ENCODE data around the gene ICAM5.

The ICAM5 gene

GRCh38 chr19:10299545-10300458 is 10.1 kb downstream of the ICAM5 start:
- peaks cover 21% of the 10 kb centered on the region for H3K27me3 ChIP-seq (ENCODE audit: control insufficient read depth, insufficient read depth, low read length)
- H3K9ac ChIP-seq (ENCODE audit: low read depth, low read length), result no peak overlapping the region
- H3K36me3 ChIP-seq (ENCODE audit: control insufficient read depth, insufficient read depth, low read length), result no peaks in the 10 kb centered on the region
- H3K4me1 ChIP-seq (ENCODE audit: control insufficient read depth, insufficient read depth, low read length), result no peaks in the 10 kb centered on the region
- H3K9me3 ChIP-seq (ENCODE audit: control insufficient read depth, insufficient read depth, low read length), result no peaks in the 10 kb centered on the region
- no peak overlapping the region for H3K4me3 ChIP-seq (ENCODE audit: low read depth, low read length)

GRCh38 chr19:10305139-10305806 is 15.5 kb downstream of the ICAM5 start:
- Histone ChIP-seq H3K9ac (ENCODE audit: low read depth, low read length) (no peak overlapping the region), H3K4me3 (ENCODE audit: low read depth, low read length) (no peak overlapping the region)

GRCh38 chr19:10306327-10306726 is 16.6 kb downstream of the ICAM5 start:
- Histone ChIP-seq H3K9ac (ENCODE audit: low read depth, low read length) (no peak overlapping the region), H3K36me3 (ENCODE audit: control insufficient read depth, insufficient read depth, low read length) (peaks cover 6% of the 10 kb centered on the region), H3K27me3 (ENCODE audit: control insufficient read depth, insufficient read depth, low read length) (no peaks in the 10 kb centered on the region), H3K4me1 (ENCODE audit: control insufficient read depth, insufficient read depth, low read length) (no peaks in the 10 kb centered on the region), H3K4me3 (ENCODE audit: low read depth, low read length) (no peak overlapping the region), H3K9me3 (ENCODE audit: control insufficient read depth, insufficient read depth, low read length) (no peaks in the 10 kb centered on the region)

More at GRCh38 chr19:10305139-10305806, 15.5 kb downstream of the ICAM5 start:
- Histone ChIP-seq H3K27me3 (ENCODE audit: control insufficient read depth, insufficient read depth, low read length) (no peaks in the 10 kb centered on the region), H3K4me1 (ENCODE audit: control insufficient read depth, insufficient read depth, low read length) (no peaks in the 10 kb centered on the region), H3K9me3 (ENCODE audit: control insufficient read depth, insufficient read depth, low read length) (no peaks in the 10 kb centered on the region), H3K36me3 (ENCODE audit: control insufficient read depth, insufficient read depth, low read length) (peaks cover 6% of the 10 kb centered on the region)

GRCh38 chr19:10309423-10309822 is 19.7 kb downstream of the ICAM5 start, which contains the start of gene ZGLP1:
ZGLP1 (minus strand) TSS chr19:10309815.
- Histone ChIP-seq H3K4me1 (ENCODE audit: control insufficient read depth, insufficient read depth, low read length) (no peaks in the 10 kb centered on the region), H3K36me3 (ENCODE audit: control insufficient read depth, insufficient read depth, low read length) (peaks cover 9% of the 10 kb centered on the region), H3K4me3 (ENCODE audit: low read depth, low read length) (no peak within 1 kb of the TSS), H3K27me3 (ENCODE audit: control insufficient read depth, insufficient read depth, low read length) (no peaks in the 10 kb centered on the region), H3K9ac (ENCODE audit: low read depth, low read length) (no peak within 1 kb of the TSS), H3K9me3 (ENCODE audit: control insufficient read depth, insufficient read depth, low read length) (no peaks in the 10 kb centered on the region)

GRCh38 chr19:10315335-10316214 is 25.8 kb downstream of the ICAM5 start, which contains the start of gene FDX2:
FDX2 (minus strand) TSS chr19:10316015; CDS start chr19:10315996, 19 bp downstream.
- H3K9me3 ChIP-seq (ENCODE audit: control insufficient read depth, insufficient read depth, low read length), result no peaks in the 10 kb centered on the region
- no peaks in the 10 kb centered on the region for H3K27me3 ChIP-seq (ENCODE audit: control insufficient read depth, insufficient read depth, low read length)
- no peaks in the 10 kb centered on the region for H3K4me1 ChIP-seq (ENCODE audit: control insufficient read depth, insufficient read depth, low read length)
- H3K9ac ChIP-seq (ENCODE audit: low read depth, low read length), result peak within 1 kb of the TSS; percentile 56
- peaks cover 26% of the 10 kb centered on the region for H3K36me3 ChIP-seq (ENCODE audit: control insufficient read depth, insufficient read depth, low read length)
- peak within 1 kb of the TSS; percentile 98 for H3K4me3 ChIP-seq (ENCODE audit: low read depth, low read length)

- Histone ChIP-seq H3K9ac (ENCODE audit: low read depth, low read length) (no peak overlapping the region), H3K9me3 (ENCODE audit: control insufficient read depth, insufficient read depth, low read length) (no peaks in the 10 kb centered on the region), H3K36me3 (ENCODE audit: control insufficient read depth, insufficient read depth, low read length) (peaks cover 33% of the 10 kb centered on the region), H3K4me3 (ENCODE audit: low read depth, low read length) (peak overlapping the region; percentile 98), H3K27me3 (ENCODE audit: control insufficient read depth, insufficient read depth, low read length) (no peaks in the 10 kb centered on the region), H3K4me1 (ENCODE audit: control insufficient read depth, insufficient read depth, low read length) (no peaks in the 10 kb centered on the region)
Measured at GRCh38 chr19:10316229-10317044, 26.7 kb downstream of the ICAM5 start.

GRCh38 chr19:10317045-10317856 is 27.5 kb downstream of the ICAM5 start:
- no peak overlapping the region for H3K4me3 ChIP-seq (ENCODE audit: low read depth, low read length)
- H3K4me1 ChIP-seq (ENCODE audit: control insufficient read depth, insufficient read depth, low read length), result no peaks in the 10 kb centered on the region
- no peak overlapping the region for H3K9ac ChIP-seq (ENCODE audit: low read depth, low read length)
- H3K9me3 ChIP-seq (ENCODE audit: control insufficient read depth, insufficient read depth, low read length), result no peaks in the 10 kb centered on the region
- H3K27me3 ChIP-seq (ENCODE audit: control insufficient read depth, insufficient read depth, low read length), result no peaks in the 10 kb centered on the region
- H3K36me3 ChIP-seq (ENCODE audit: control insufficient read depth, insufficient read depth, low read length), result peaks cover 41% of the 10 kb centered on the region

- Histone ChIP-seq H3K4me1 (ENCODE audit: control insufficient read depth, insufficient read depth, low read length) (no peaks in the 10 kb centered on the region), H3K4me3 (ENCODE audit: low read depth, low read length) (no peak overlapping the region), H3K27me3 (ENCODE audit: control insufficient read depth, insufficient read depth, low read length) (no peaks in the 10 kb centered on the region), H3K9me3 (ENCODE audit: control insufficient read depth, insufficient read depth, low read length) (no peaks in the 10 kb centered on the region), H3K9ac (ENCODE audit: low read depth, low read length) (no peak overlapping the region), H3K36me3 (ENCODE audit: control insufficient read depth, insufficient read depth, low read length) (peaks cover 48% of the 10 kb centered on the region)
Measured at GRCh38 chr19:10317857-10318462, 28.2 kb downstream of the ICAM5 start.

- Histone ChIP-seq H3K9ac (ENCODE audit: low read depth, low read length) (no peak overlapping the region), H3K27me3 (ENCODE audit: control insufficient read depth, insufficient read depth, low read length) (no peaks in the 10 kb centered on the region), H3K36me3 (ENCODE audit: control insufficient read depth, insufficient read depth, low read length) (peaks cover 55% of the 10 kb centered on the region), H3K9me3 (ENCODE audit: control insufficient read depth, insufficient read depth, low read length) (no peaks in the 10 kb centered on the region), H3K4me3 (ENCODE audit: low read depth, low read length) (no peak overlapping the region), H3K4me1 (ENCODE audit: control insufficient read depth, insufficient read depth, low read length) (no peaks in the 10 kb centered on the region)
Measured at GRCh38 chr19:10318807-10319682, 29.3 kb downstream of the ICAM5 start.
